ENCODE results near the gene SHB.
"Not testable (repeated sequence)": the region's sequence is repeated elsewhere in the genome, so short reads cannot be mapped to it uniquely, and the experiment has no call there.

GRCh38 chr9:37887977-37888583 lies 180.9 kb downstream of the SHB start:
- TF ChIP-seq CTCF, POLR2A (IDR thresholded peaks at IDR 0.05): not testable (repeated sequence)

All from lower leg skin (tissue), 3 donors.